ENCODE results near the gene ZNF280B.

- TF ChIP-seq RAD21 (IDR thresholded peaks at IDR 0.05; ENCODE audit: low read depth) (no peak), CTCF (IDR thresholded peaks at IDR 0.05 in 2 of 3, conservative IDR thresholded peaks at IDR 0.05 in 1 of 3; ENCODE audit: borderline replicate concordance in 1 of 3, insufficient read depth in 1 of 3, low read depth in 2 of 3, low read length in 2 of 3) (no peak), POLR2A (IDR thresholded peaks at IDR 0.05; ENCODE audit: borderline replicate concordance, extremely low read depth, insufficient read depth, insufficient read length) (no peak), POLR2AphosphoS5 (IDR thresholded peaks at IDR 0.05; ENCODE audit: low read depth, low read length) (no peak), MAX (IDR thresholded peaks at IDR 0.05) (no peak), EZH2 (IDR thresholded peaks at IDR 0.05) (no peak), JUND (IDR thresholded peaks at IDR 0.05) (no peak)
Observed at GRCh38 chr22:22450343-22450839, 58.2 kb downstream of the ZNF280B start.

Measured in HCT116 (cell line).